ENCODE data around the gene LRRC59. TPM values are rescaled to one million over a fixed set of nuclear protein-coding genes. Genes with fewer than 3 reads are reported as not detected.

LRRC59 gene
- total RNA-seq, 2 experiments from 2014 or later: 45.1 to 51.5 TPM

DNA sequence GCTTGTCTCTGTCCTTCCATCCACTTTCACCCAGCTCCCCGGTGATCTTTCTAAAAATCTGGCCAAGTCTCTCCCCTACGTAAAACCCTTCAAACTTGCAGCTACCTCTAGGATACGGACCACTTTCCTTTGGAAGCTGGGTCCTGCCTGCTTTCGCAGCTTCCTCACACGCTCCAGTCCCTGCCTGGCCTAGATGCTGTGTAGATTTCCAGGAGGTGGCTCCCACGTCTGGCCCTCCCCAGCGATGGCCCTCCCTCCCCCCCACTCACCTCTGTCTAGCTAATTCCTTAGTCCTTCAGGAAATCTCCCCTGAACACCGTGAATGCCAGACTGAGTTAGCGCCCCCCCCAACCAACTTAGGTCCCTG lies 579 bp upstream of the LRRC59 start:
- H3K27me3 ChIP-seq (ENCODE audit: control insufficient read depth in 1 of 2, insufficient read depth in 2 of 2, low read length in 2 of 2): no peaks in the 10 kb centered on the region
- ChIA-PET CTCF (interaction anchor here (0.6 to 3.1 kb wide), 31 partner anchors 9 to 831 kb away, joined by 3 to 22 read pairs (median 5); partner anchors contain the start of genes CHAD, COL1A1, NME1 and PPP1R9B), POLR2A (interaction anchor here (0.7 to 4.6 kb wide), 17 partner anchors 9 to 610 kb away, joined by 3 to 52 read pairs (median 4); partner anchors contain the start of genes ACSF2, EME1, KAT7 and MRPL27)
- ATAC-seq (ENCODE audit: poor library complexity) (no peak), DNase-seq (no peak)
- intact Hi-C loops (cut with DNase I, micrococcal nuclease): loop anchor here (1.0 to 5.0 kb wide), 6 partner anchors 25 to 79 kb away; partner anchors contain the start of genes EME1 (in 1 of the 2), MRPL27 (in 1 of the 2) and XYLT2 (in 1 of the 2)
- peak overlapping the region; percentile 100 for H3K4me3 ChIP-seq (ENCODE audit: low read length)
- Mint-ChIP-seq H3K9me3 (no peaks in the 10 kb centered on the region), H3K27ac (peak overlapping the region; percentile 83), H3K4me3 (peak overlapping the region; percentile 99), H3K27me3 (no peaks in the 10 kb centered on the region), H3K36me3 (ENCODE audit: low read depth) (peaks cover 37% of the 10 kb centered on the region), H3K4me1 (ENCODE audit: low read depth) (peaks cover 45% of the 10 kb centered on the region)
- no peaks in the 10 kb centered on the region for H3K9me3 ChIP-seq (ENCODE audit: control insufficient read depth in 1 of 2, insufficient read depth in 1 of 2, low read length in 2 of 2)
- H3K27ac ChIP-seq (ENCODE audit: low read depth in 1 of 2, low read length in 2 of 2): no peak overlapping the region
- TF ChIP-seq, protein P1, sequence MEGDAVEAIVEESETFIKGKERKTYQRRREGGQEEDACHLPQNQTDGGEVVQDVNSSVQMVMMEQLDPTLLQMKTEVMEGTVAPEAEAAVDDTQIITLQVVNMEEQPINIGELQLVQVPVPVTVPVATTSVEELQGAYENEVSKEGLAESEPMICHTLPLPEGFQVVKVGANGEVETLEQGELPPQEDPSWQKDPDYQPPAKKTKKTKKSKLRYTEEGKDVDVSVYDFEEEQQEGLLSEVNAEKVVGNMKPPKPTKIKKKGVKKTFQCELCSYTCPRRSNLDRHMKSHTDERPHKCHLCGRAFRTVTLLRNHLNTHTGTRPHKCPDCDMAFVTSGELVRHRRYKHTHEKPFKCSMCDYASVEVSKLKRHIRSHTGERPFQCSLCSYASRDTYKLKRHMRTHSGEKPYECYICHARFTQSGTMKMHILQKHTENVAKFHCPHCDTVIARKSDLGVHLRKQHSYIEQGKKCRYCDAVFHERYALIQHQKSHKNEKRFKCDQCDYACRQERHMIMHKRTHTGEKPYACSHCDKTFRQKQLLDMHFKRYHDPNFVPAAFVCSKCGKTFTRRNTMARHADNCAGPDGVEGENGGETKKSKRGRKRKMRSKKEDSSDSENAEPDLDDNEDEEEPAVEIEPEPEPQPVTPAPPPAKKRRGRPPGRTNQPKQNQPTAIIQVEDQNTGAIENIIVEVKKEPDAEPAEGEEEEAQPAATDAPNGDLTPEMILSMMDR (IDR thresholded peaks at IDR 0.05): no peak
- peaks cover 30% of the 10 kb centered on the region for H3K4me1 ChIP-seq (ENCODE audit: insufficient read depth, low read length)
- peaks cover 25% of the 10 kb centered on the region for H3K36me3 ChIP-seq (ENCODE audit: insufficient read depth, low read length)

DNA sequence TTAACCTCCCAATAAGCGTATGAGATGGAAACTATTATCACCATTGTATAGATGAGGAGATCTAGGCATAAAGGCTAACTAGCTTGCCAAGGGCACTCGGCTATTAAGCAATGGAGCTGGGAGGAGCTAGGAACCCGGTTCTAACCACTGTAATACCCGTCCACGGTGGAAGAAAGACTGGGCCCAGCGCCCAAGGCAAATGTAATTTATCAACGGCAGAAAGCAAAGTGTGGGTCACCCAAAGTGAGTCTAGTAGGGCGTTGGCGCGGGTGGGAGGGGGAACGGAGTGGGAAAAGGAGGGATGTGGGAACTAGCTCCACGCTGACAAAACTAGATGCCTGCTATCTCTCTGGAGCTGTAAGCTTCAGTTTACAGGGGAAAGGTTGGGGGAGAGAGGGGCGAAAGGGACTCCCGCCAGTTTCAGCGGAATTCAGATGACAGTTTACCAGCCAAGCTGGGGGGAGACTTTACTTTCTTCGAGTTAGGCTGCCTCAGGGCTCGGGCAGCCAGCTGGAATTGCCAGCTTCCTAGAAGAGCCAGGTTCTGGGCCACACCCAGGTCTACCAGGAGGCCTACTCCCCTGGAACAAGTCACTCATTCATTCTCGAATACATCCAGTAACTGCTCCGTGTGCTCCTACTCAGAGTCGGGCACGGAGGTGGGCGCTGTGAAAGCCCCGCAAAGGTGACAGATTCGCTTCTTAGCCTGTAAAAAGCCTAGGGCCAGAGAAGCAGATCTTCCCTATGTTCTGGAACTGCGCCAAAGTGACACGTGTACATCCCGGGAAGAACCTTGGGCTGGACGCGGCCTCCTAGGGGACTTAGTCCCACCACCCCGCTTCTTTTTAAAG lies 837 bp downstream of the LRRC59 start:
- TF ChIP-seq, protein P1 (IDR thresholded peaks at IDR 0.05): no peak
- Mint-ChIP-seq H3K4me3 (peak overlapping the region; percentile 99), H3K27me3 (no peaks in the 10 kb centered on the region), H3K4me1 (ENCODE audit: low read depth) (peaks cover 45% of the 10 kb centered on the region), H3K27ac (peak overlapping the region; percentile 76), H3K9me3 (no peaks in the 10 kb centered on the region), H3K36me3 (ENCODE audit: low read depth) (peaks cover 51% of the 10 kb centered on the region)
- H3K4me1 ChIP-seq (ENCODE audit: insufficient read depth, low read length): peaks cover 30% of the 10 kb centered on the region
- H3K9me3 ChIP-seq (ENCODE audit: control insufficient read depth in 1 of 2, insufficient read depth in 1 of 2, low read length in 2 of 2): no peaks in the 10 kb centered on the region
- DNase-seq (peak in 3 of 14 experiments; percentile 20 to 59 (median 55)), ATAC-seq (ENCODE audit: poor library complexity) (no peak)
- H3K4me3 ChIP-seq (ENCODE audit: low read length): peak overlapping the region; percentile 100
- H3K27me3 ChIP-seq (ENCODE audit: control insufficient read depth in 1 of 2, insufficient read depth in 2 of 2, low read length in 2 of 2): no peaks in the 10 kb centered on the region
- peaks cover 39% of the 10 kb centered on the region for H3K36me3 ChIP-seq (ENCODE audit: insufficient read depth, low read length)
- peak overlapping the region; percentile 60 to 87 for H3K27ac ChIP-seq (ENCODE audit: low read depth in 1 of 2, low read length in 2 of 2)
- POLR2A ChIA-PET: interaction anchor here (0.8 to 4.6 kb wide), 15 partner anchors 8 to 608 kb away, joined by 3 to 52 read pairs (median 7); partner anchors contain the start of genes ACSF2, EME1, KAT7 and LUC7L3
- CTCF ChIA-PET: interaction anchor here (0.6 to 3.1 kb wide), 34 partner anchors 8 to 1205 kb away, joined by 3 to 22 read pairs (median 4); partner anchors contain the start of genes CHAD, COL1A1, LUC7L3 and NME1
- intact Hi-C loops (cut with DNase I, micrococcal nuclease): loop anchor here (1.0 to 5.0 kb wide), 4 partner anchors 23 to 50 kb away; partner anchors contain the start of genes EME1 (in 1 of the 2), MRPL27 (in 1 of the 2) and XYLT2 (in 1 of the 2)

DNA sequence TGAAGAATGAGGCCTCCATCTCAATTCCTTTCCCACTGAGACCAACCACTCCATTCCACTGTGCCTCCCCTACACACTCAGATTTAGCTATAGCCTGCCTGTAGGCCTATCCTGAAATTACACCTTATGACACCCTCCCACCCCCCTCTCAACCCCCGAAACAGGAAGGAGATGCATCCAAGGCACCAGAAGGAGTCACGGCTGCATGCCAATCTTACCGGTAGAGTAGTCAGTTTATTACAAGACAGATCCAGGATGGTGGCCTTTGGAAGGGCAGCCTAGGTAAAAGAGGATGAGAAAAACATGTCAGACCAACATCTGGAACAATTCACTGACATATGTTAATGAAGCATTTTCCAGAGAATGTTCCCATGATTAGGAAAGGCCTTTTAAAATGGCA lies 2.6 kb downstream of the LRRC59 start:
- no peaks in the 10 kb centered on the region for H3K27me3 Mint-ChIP-seq
- POLR2A ChIA-PET: no interaction called here
- no peaks in the 10 kb centered on the region for H3K9me3 Mint-ChIP-seq
- Histone ChIP-seq H3K4me1 (ENCODE audit: insufficient read depth, low read length) (peaks cover 30% of the 10 kb centered on the region), H3K9me3 (ENCODE audit: control insufficient read depth in 1 of 2, insufficient read depth in 1 of 2, low read length in 2 of 2) (no peaks in the 10 kb centered on the region), H3K27me3 (ENCODE audit: control insufficient read depth in 1 of 2, insufficient read depth in 2 of 2, low read length in 2 of 2) (no peaks in the 10 kb centered on the region), H3K27ac (ENCODE audit: low read depth in 1 of 2, low read length in 2 of 2) (no peak overlapping the region), H3K36me3 (ENCODE audit: insufficient read depth, low read length) (peaks cover 53% of the 10 kb centered on the region), H3K4me3 (ENCODE audit: low read length) (no peak overlapping the region)
- DNase-seq: no peak
- peaks cover 45% of the 10 kb centered on the region for H3K4me1 Mint-ChIP-seq (ENCODE audit: low read depth)
- peak overlapping the region; percentile 78 for H3K4me3 Mint-ChIP-seq
- no peak for ATAC-seq (ENCODE audit: poor library complexity)
- intact Hi-C loops (cut with DNase I, micrococcal nuclease): loop anchor here in 1 of 2 experiments (5.0 kb wide), 1 partner anchor 32 kb away; no protein-coding TSS in a partner anchor
- H3K27ac Mint-ChIP-seq: peak overlapping the region; percentile 36
- CTCF ChIA-PET: interaction anchor here (0.9 kb wide), 1 partner anchor 85 kb away, joined by 3 read pairs; no protein-coding TSS in a partner anchor
- peaks cover 69% of the 10 kb centered on the region for H3K36me3 Mint-ChIP-seq (ENCODE audit: low read depth)
- TF ChIP-seq, protein P1 (IDR thresholded peaks at IDR 0.05): no peak
